HUDEP-2 (cell line): Measurements from ENCODE around the gene VAC14.
A peak's percentile ranks its signal among the peaks of the same experiment; 100 is the strongest.

ENCODE experiments used
- DNase-seq, 76 experiments: peaks; one replicate each; lab custom pipeline; 2025; ENCODE audit not compliant: unreplicated experiment in 76 of 76; lab: John Stamatoyannopoulos, UW

The VAC14 gene

DNA sequence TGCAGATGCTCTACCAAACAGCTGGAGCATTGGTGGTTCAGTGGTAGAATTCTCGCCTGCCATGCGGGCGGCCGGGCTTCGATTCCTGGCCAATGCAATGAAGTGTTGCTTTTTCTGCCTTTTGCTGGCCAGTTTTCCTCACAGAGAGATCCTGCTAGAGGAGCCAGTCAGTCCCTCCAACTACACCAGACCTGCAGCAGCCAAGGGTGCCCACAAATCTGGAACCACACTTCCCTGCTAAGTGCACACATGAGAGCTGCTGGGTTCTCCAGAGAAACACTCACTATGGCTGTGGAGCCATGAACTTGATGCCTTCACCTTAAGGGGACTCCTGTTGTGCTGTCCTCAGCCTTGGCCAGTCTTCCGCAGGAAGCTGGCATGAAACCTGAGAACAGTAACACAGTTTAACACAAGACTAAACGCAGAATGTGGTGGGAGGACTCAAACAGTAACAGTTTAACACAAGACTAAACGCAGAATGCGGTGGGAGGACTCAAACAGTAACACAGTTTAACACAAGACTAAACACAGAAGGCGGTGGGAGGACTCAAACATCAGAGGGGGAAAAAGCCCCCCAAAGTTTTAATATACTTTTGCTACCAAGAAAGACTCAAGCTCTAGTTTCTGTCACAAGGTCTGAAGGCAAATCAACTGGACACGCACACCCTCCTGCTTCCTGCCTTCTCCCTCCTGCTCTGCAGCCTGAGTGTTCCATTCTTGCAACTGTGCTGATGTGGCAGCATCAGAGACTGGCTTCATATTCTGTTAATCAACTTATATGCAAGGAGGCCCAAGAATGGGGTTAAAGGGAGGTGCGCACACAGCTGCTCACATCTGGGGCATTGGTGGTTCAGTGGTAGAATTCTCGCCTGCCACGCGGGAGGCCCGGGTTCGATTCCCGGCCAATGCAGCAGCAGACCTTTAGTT is 12.0 kb downstream of the VAC14 start:
- no peak for DNase-seq

DNA sequence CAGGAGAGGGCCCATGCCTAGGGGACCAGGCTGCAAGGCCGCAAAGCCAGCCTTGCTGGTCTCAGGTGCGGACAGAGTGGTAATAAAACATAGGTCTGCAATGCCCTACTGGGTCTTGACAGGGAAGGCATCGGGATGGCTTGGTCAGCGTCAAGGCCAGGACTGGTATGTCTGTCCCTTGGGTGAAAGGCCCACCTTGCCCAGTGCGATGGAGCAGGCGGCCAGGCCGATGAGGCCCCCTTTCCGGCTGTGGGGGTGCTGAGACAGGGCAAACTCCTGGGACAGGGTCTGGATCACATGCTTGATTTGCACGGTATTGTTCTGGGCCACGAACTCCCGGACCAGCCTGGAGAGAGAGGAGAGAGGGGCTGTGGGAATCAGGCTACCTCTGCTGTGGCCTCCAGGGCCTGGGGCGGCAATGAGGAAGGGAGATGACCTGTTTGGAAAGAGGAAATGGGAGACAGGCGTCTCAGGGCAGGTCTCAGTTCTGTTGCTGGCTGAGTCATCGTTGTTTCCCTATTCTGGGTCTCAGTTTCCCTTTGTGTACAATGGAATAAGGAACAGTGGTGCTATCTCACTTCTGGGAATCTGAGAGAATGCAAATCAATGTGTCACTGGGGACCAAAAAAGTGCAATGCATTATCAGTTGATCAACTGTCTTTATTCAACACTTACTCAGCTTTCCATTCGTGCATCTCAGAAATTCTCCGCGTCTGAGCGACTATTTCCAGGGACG is 14.8 kb downstream of the VAC14 start:
- DNase-seq = no peak

DNA sequence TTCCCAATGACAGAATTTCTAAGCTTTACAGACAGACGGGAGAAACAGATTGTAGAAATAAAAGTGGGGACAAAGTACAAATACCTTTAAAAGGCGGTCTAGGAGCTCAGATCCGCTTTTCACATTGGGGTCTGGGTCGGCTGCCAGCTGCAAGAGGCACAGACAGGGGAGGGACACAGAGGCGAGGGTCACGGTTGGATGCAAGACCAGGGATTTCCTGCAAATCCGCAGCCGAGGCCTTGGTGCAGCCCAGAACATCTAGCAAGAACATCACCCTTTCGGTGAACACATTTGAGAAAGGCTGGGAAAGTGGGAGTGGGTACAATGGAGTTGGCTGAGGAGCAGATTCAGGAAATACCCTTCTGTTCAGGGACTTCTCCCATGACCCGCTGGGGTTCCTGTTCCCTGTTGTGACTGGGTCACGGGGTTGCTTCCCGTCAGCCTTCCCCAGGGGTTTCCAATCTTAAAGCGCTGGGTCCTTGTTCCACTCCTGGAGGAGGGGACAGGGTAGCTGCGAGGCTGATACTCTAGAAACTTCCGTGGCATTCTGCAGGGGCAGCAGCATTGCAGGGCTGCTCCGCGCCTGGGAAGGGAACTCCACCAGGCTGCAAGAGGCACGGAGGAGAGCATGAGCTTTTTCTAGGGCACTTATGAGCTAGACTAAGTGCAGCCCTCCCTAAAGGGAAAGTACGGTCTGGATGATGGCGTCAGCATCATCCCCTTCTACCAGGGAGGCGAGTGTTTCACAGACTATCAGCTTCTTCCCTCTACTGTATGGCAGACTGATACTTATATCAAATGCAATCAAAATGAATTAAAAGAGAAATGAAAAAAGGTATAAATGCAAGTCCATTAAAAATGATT is 16.0 kb downstream of the VAC14 start:
- no peak for DNase-seq

GRCh38 chr16:70782237-70782636 is 18.7 kb downstream of the VAC14 start:
- no peak for DNase-seq

DNA sequence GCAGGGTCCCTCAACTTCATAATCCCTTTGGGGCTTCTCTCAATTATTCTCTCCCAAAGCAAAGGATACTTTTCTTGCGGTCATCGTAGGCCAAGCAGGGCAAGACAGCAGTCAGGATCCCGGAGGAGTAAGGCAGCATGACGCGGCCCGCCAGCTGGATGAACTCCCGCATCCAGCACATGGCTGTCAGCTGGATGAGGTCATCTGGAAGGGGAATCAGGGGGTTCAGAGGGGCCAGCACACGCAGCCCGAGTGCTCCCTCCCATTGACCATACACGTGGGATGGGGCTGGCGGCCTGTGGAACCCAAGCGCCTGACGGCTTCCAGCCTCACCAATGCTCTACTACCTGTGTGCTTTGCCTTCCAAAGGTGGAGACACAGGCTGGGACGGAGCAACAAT is 19.2 kb downstream of the VAC14 start:
- no peak for DNase-seq

- no peak for DNase-seq
Observed at GRCh38 chr16:70780546-70780945, 20.4 kb downstream of the VAC14 start.

GRCh38 chr16:70779361-70779760 is 21.6 kb downstream of the VAC14 start:
- no peak for DNase-seq

DNA sequence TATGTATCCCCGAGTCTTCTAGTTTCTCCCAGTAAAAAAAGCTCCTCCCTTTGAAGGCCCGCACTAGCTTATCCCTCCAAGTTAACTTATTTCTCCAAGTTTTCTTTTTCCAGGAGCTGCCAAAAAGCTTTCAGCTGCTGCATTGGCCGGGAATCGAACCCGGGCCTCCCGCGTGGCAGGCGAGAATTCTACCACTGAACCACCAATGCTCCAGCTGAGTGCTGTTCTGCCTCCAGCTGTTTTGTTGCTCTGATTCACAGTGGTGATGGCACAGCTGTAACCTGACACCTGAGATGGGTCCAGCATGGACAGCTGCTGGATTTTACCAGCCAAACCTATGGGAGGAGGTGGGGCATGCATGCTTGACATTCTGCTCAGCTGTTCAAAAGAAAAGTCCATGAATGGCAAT is 22.1 kb downstream of the VAC14 start:
- DNase-seq = no peak

- no peak for DNase-seq
Observed at GRCh38 chr16:70777973-70778406, 23.0 kb downstream of the VAC14 start.

- DNase-seq = no peak
Observed at GRCh38 chr16:70777496-70777895, 23.5 kb downstream of the VAC14 start.

DNA sequence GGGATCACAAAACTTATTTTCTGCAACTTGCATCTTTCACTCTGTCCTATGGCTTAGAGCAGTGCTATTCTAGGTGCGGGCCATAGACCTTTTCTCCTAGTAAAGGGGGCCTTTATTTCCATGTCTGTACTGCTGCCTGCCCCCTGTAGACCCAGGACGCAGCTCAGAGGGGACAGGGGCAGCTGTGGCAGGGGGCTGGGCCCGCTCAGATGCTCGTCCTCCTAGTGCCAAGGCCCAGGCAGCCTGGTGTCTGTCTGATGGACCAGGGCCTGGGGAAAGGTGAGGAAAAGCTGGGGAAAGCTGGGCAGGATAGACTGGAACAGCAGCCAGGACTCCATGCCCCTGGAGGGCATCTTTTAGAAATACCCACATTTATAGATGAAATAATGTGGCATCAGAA is 25.6 kb downstream of the VAC14 start:
- no peak for DNase-seq

- no peak for DNase-seq
Observed at GRCh38 chr16:70774261-70774660, 26.7 kb downstream of the VAC14 start.

DNA sequence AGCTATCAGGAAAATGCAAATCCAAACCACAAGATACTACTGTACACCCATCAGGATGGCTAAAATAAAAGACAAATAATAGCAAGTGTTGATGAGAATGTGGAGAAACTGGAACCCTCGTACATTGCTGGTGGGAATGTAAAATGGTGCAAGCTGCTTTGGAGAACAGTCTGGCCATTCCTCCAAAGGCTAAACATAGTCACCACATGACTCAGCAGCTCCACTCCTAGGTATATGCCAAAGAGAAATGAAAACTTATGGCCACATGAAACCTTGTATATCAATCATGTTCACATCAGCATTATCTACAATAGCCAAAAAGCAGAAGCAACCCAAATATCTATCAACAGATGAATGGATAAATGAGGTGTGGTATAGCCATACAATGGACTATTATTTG is 28.5 kb downstream of the VAC14 start:
- DNase-seq = no peak

- peak in 59 of 76 experiments; percentile 3 to 69 (median 46) for DNase-seq
Observed at GRCh38 chr16:70770626-70771552, 30.1 kb downstream of the VAC14 start.

DNA sequence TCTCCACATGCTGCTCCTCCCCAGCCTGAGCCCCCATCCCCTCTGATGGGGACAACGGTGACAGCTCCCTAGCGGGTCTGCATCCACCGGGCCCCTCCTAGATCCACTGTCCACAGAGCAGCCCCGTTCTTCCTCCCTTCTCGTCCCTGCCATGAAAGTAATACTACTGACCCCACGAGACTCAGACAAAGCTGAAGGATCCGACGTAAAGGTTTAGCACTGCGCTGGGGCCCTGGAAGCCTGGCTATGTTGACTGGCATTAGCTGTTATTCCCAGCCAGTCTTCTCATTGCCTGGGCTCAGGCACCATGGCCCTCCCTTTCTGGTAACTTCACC is 30.7 kb downstream of the VAC14 start:
- no peak for DNase-seq

GRCh38 chr16:70769761-70770160 is 31.2 kb downstream of the VAC14 start:
- no peak for DNase-seq

GRCh38 chr16:70769131-70769530 is 31.8 kb downstream of the VAC14 start:
- DNase-seq = no peak

DNA sequence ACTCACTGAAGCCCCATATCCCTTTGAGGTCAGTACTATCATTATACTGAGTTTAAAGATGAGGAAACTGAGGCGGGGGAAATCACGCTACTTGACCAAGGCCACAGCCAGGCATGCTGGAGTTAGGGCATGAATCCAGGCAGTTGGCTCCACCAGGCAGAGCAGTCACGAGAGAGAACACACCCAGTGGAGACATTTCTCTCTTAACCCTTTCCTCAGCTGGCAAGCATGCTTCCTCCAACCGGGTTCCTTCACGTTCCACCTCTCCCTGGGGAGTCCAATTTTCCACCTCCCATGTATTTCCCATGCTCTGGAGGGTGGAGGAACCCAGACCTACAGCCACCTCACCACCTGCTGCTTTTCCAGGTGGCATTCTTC is 32.8 kb downstream of the VAC14 start:
- DNase-seq = peak in 23 of 76 experiments; percentile 1 to 42 (median 21)

DNA sequence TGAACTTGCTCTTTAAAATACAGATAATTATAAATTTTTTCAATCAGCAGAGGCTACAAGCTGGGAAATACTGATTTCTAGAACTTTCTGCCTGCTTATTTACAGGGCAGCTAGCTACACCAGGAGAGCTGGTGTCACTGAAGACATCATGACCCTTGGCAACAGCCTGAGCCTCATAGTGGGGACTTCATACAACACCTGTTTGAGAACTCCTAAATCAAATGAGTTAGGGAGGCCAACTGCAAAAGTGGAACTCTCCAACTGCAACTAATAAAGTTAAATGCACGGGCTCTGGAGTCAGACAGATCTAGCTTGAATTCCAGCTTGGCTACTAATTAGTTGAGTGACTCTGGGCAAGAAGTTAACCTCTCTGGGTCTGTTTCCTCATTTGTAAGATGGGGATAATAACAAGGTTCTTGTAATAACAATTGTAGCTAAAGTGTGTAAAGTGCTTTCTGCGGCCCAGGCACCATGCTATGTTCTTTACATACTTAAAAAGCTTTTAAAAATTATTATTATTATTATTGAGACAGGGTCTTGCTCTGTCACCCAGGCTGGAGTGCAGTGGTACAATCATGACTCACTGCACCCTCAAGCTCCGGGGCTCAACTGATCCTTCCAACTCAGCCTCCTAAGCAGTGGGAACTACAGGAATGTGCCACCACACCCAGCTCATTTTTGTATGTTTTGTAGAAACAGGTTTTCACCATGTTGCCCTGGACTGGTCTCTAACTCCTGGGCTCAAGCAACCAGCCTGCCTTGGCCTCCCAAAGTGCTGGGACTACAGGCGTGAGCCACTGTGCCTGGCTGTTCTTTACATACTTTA is 33.4 kb downstream of the VAC14 start:
- no peak for DNase-seq
